DOHH2 (cell line): ENCODE results near the gene SLC4A1AP.
A peak's percentile ranks its signal among the peaks of the same experiment; 100 is the strongest.
"Not testable (repeated sequence)": the region's sequence is repeated elsewhere in the genome, so short reads cannot be mapped to it uniquely, and the experiment has no call there.

Source experiments
- H3F3A ChIP-seq: fragments of 200-600 bp; sonication (generic), shearing (Covaris generic); 2 replicates; pipeline ENCODE4 v1.6.0; 2016; ENCODE audit warnings: antibody characterized with exemption, mild to moderate bottlenecking; ENCODE audit not compliant: control insufficient read depth, insufficient read depth
- H3K27ac ChIP-seq: fragments of 200-600 bp; sonication (generic); 2 replicates; pipeline ENCODE4 v1.5.1; 2014; ENCODE audit warnings: low read depth, mild to moderate bottlenecking, low read length, moderate library complexity
- H3K27me3 ChIP-seq: fragments of 200-600 bp; sonication (generic); 2 replicates; pipeline ENCODE4 v1.6.1; 2014; ENCODE audit warnings: mild to moderate bottlenecking, low read length, mixed read lengths; ENCODE audit not compliant: control insufficient read depth
- H3K36me3 ChIP-seq: fragments of 200-600 bp; sonication (generic); 2 replicates; pipeline ENCODE4 v1.6.1; 2014; ENCODE audit warnings: mild to moderate bottlenecking, low read length, moderate library complexity, mixed read lengths; ENCODE audit not compliant: control insufficient read depth
- H3K4me1 ChIP-seq: fragments of 200-600 bp; sonication (generic); 2 replicates; pipeline ENCODE4 v1.6.1; 2014; ENCODE audit warnings: mild to moderate bottlenecking, low read length, mixed read lengths; ENCODE audit not compliant: control insufficient read depth
- H3K4me2 ChIP-seq: fragments of 200-600 bp; sonication (generic); 2 replicates; pipeline ENCODE4 v1.6.0; 2014; ENCODE audit warnings: mild to moderate bottlenecking, low read length, moderate library complexity
- H3K4me3 ChIP-seq: fragments of 200-600 bp; sonication (generic); 2 replicates; pipeline ENCODE4 v1.5.1; 2014; ENCODE audit warnings: mild to moderate bottlenecking, low read length, mixed read lengths
- H3K79me2 ChIP-seq: fragments of 200-600 bp; sonication (generic); 2 replicates; pipeline ENCODE4 v1.6.1; 2014; ENCODE audit warnings: mild to moderate bottlenecking, low read length, mixed read lengths; ENCODE audit not compliant: control insufficient read depth
- H3K9me2 ChIP-seq: fragments of 200-600 bp; sonication (generic); replicated peaks from 2 replicates; pipeline ENCODE4 v1.6.1; 2014; ENCODE audit warnings: mild to moderate bottlenecking, low read length, mixed read lengths; ENCODE audit not compliant: control insufficient read depth
- H3K9me3 ChIP-seq: fragments of 200-600 bp; sonication (generic); 2 replicates; pipeline ENCODE4 v1.6.1; 2014; ENCODE audit warnings: antibody characterized with exemption, low read length, mixed read lengths; ENCODE audit not compliant: control insufficient read depth, insufficient read depth
- H4K20me1 ChIP-seq: fragments of 200-600 bp; sonication (generic); 2 replicates; pipeline ENCODE4 v1.6.0; 2014; ENCODE audit warnings: low read depth, mild to moderate bottlenecking, antibody characterized with exemption, low read length, moderate library complexity; ENCODE audit not compliant: control insufficient read depth, insufficient read depth
- CTCF ChIP-seq: fragments of 200-600 bp; sonication (generic); IDR thresholded peaks from one replicate; pipeline ENCODE4 v1.5.1; 2014; ENCODE audit warnings: antibody characterized with exemption, mild to moderate bottlenecking, low read depth, low read length; ENCODE audit not compliant: poor library complexity, severe bottlenecking
- EZH2phosphoT487 ChIP-seq: fragments of 200-600 bp; sonication (generic); IDR thresholded peaks from 2 replicates; pipeline ENCODE4 v1.6.1; 2017; ENCODE audit warnings: borderline replicate concordance, mild to moderate bottlenecking, antibody characterized with exemption, low read length, moderate library complexity, mixed read lengths

The SLC4A1AP gene

GRCh38 chr2:27621524-27621923, 42.2 kb upstream of the SLC4A1AP start:
- no peak for TF ChIP-seq CTCF
- no peak for TF ChIP-seq EZH2phosphoT487
- H4K20me1 ChIP-seq: no peaks in the 10 kb centered on the region
- no peak overlapping the region for H3K27ac ChIP-seq
- peaks cover 77% of the 10 kb centered on the region for H3K36me3 ChIP-seq
- no peaks in the 10 kb centered on the region for H3K27me3 ChIP-seq
- H3K4me1 ChIP-seq: peaks cover 5% of the 10 kb centered on the region
- no peaks in the 10 kb centered on the region for H3K9me2 ChIP-seq
- H3K9me3 ChIP-seq: no peaks in the 10 kb centered on the region
- H3K4me3 ChIP-seq: no peak overlapping the region
- H3K4me2 ChIP-seq: no peak overlapping the region
- no peaks in the 10 kb centered on the region for H3K79me2 ChIP-seq
- peaks cover 7% of the 10 kb centered on the region; the same call in 1 of the 2 replicates for H3F3A ChIP-seq

- Histone ChIP-seq H3K27ac (no peak overlapping the region), H3K4me1 (peaks cover 19% of the 10 kb centered on the region), H3K9me3 (no peaks in the 10 kb centered on the region), H3K9me2 (no peaks in the 10 kb centered on the region), H3K79me2 (no peaks in the 10 kb centered on the region), H3K27me3 (no peaks in the 10 kb centered on the region), H3K36me3 (peaks cover 63% of the 10 kb centered on the region), H3F3A (peaks cover 7% of the 10 kb centered on the region; the same call in 1 of the 2 replicates), H4K20me1 (no peaks in the 10 kb centered on the region), H3K4me3 (no peak overlapping the region), H3K4me2 (no peak overlapping the region)
- TF ChIP-seq EZH2phosphoT487 (no peak), CTCF (no peak)
Observed at GRCh38 chr2:27622921-27623384, 40.7 kb upstream of the SLC4A1AP start.

GRCh38 chr2:27624943-27625342, 38.7 kb upstream of the SLC4A1AP start:
- no peaks in the 10 kb centered on the region for H4K20me1 ChIP-seq
- H3K4me2 ChIP-seq: no peak overlapping the region
- H3K9me3 ChIP-seq: no peaks in the 10 kb centered on the region
- H3K4me1 ChIP-seq: peaks cover 29% of the 10 kb centered on the region
- peaks cover 7% of the 10 kb centered on the region; the same call in 1 of the 2 replicates for H3F3A ChIP-seq
- peaks cover 50% of the 10 kb centered on the region for H3K36me3 ChIP-seq
- peaks cover 11% of the 10 kb centered on the region for H3K79me2 ChIP-seq
- H3K4me3 ChIP-seq: no peak overlapping the region
- H3K9me2 ChIP-seq: no peaks in the 10 kb centered on the region
- no peak overlapping the region for H3K27ac ChIP-seq
- H3K27me3 ChIP-seq: no peaks in the 10 kb centered on the region
- no peak for TF ChIP-seq CTCF
- TF ChIP-seq EZH2phosphoT487: no peak

- Histone ChIP-seq H3K27ac (0 out of 2 replicates have a peak overlapping the region, but pooled peaks have one; percentile 25), H3K36me3 (peaks cover 49% of the 10 kb centered on the region), H3K79me2 (peaks cover 20% of the 10 kb centered on the region), H3K4me1 (peaks cover 31% of the 10 kb centered on the region)
- H3K9me2 ChIP-seq, H4K20me1 ChIP-seq, H3K4me3 ChIP-seq, H3K4me2 ChIP-seq, H3K27me3 ChIP-seq, H3F3A ChIP-seq, H3K9me3 ChIP-seq: not testable (repeated sequence)
Observed at GRCh38 chr2:27626323-27626722, 37.4 kb upstream of the SLC4A1AP start.

- not testable (repeated sequence) for H3K9me3 ChIP-seq, H3F3A ChIP-seq, H3K27me3 ChIP-seq, H4K20me1 ChIP-seq, H3K4me3 ChIP-seq, H3K9me2 ChIP-seq
- Histone ChIP-seq H3K4me1 (peaks cover 31% of the 10 kb centered on the region), H3K4me2 (peak overlapping the region; percentile 30), H3K79me2 (peaks cover 20% of the 10 kb centered on the region), H3K27ac (0 out of 2 replicates have a peak overlapping the region, but pooled peaks have one; percentile 25), H3K36me3 (peaks cover 49% of the 10 kb centered on the region)
Observed at GRCh38 chr2:27626921-27627320, 36.8 kb upstream of the SLC4A1AP start.
